ENCODE results near the gene GABPB1. TPM values are rescaled to one million over a fixed set of nuclear protein-coding genes. Genes with fewer than 3 reads are reported as not detected.

Gene GABPB1
- polyA plus RNA-seq, 3 donors = 12.9 to 15.1 (median 14.9) TPM

GRCh38 chr15:50250760-50251394 lies 104.1 kb downstream of the GABPB1 start:
- H3K4me1 Mint-ChIP-seq = peaks cover 27% of the 10 kb centered on the region
- no peak overlapping the region for H3K4me3 Mint-ChIP-seq
- peaks cover 0 to 3% (median 0%) of the 10 kb centered on the region in 3 donors for H3K27me3 Mint-ChIP-seq (ENCODE audit: low read depth in 3 of 3)
- H3K9ac ChIP-seq (ENCODE audit: insufficient read depth, low read length, poor library complexity, severe bottlenecking) = no peak overlapping the region
- no peak overlapping the region for H2AFZ ChIP-seq (ENCODE audit: insufficient read depth, low read depth, low read length, poor library complexity, severe bottlenecking)
- no peaks in the 10 kb centered on the region for H3K36me3 Mint-ChIP-seq
- no peak overlapping the region for H3K27ac Mint-ChIP-seq
- H3K27ac ChIP-seq (ENCODE audit: low read depth in 1 of 2, low read length in 2 of 2) = no peak overlapping the region
- no peak overlapping the region for H3K4me2 ChIP-seq (replicated peaks; ENCODE audit: extremely low read depth, low read length, poor library complexity, severe bottlenecking)
- H3K9me3 ChIP-seq (replicated peaks in 1 of 2; ENCODE audit: control insufficient read depth in 1 of 2, insufficient read depth in 1 of 2, low read length in 2 of 2) = no peaks in the 10 kb centered on the region
- H3K79me2 ChIP-seq (ENCODE audit: insufficient read depth, low read length) = no peaks in the 10 kb centered on the region
- DNase-seq = no peak
- peaks cover 18 to 25% of the 10 kb centered on the region in 2 donors for H3K4me1 ChIP-seq (ENCODE audit: control insufficient read depth in 1 of 2, insufficient read depth in 2 of 2, low read length in 2 of 2)
- 92% methylated on average over 3 of the region's 6 CpGs for WGBS (ENCODE audit: insufficient coverage)
- TF ChIP-seq CTCF (IDR thresholded peaks at IDR 0.05) = no peak
- no peaks in the 10 kb centered on the region for H4K20me1 ChIP-seq (ENCODE audit: insufficient read depth, low read length)
- no peaks in the 10 kb centered on the region for H3K9me3 Mint-ChIP-seq
- intact Hi-C loops (cut with micrococcal nuclease) = no loop called here
- no peaks in the 10 kb centered on the region for H3K27me3 ChIP-seq (ENCODE audit: control insufficient read depth in 2 of 2, insufficient read depth in 2 of 2, low read length in 2 of 2)
- no peak overlapping the region for H3K4me3 ChIP-seq (replicated peaks in 1 of 3; ENCODE audit: low read depth in 2 of 3, low read length in 3 of 3)
- no peaks in the 10 kb centered on the region for H3K36me3 ChIP-seq (replicated peaks in 1 of 2; ENCODE audit: control insufficient read depth in 1 of 2, insufficient read depth in 2 of 2, low read length in 2 of 2)

DNA sequence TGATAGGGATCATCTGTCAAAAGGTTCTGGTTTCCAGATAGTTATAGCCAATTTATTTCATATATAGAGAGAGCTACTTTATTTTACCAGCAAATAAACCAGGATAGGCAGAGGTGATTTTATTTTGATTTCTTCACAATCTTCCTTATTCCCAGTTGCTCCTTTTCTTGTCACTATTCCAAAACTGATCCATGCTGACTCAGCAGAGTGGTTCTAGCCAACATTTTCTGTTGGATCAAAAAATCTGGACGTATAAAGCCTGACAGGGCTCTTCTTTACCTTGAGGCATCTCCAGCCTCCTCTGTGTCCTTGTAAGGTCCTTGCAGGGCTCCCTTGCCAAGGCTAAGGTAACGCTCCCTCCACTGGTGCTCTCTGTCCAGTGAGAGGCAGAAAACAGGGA lies 105.3 kb downstream of the GABPB1 start:
- Histone ChIP-seq H3K79me2 (ENCODE audit: insufficient read depth, low read length) (no peaks in the 10 kb centered on the region), H4K20me1 (ENCODE audit: insufficient read depth, low read length) (no peaks in the 10 kb centered on the region), H3K27ac (ENCODE audit: low read depth in 1 of 2, low read length in 2 of 2) (no peak overlapping the region), H3K4me2 (replicated peaks; ENCODE audit: extremely low read depth, low read length, poor library complexity, severe bottlenecking) (no peak overlapping the region), H2AFZ (ENCODE audit: insufficient read depth, low read depth, low read length, poor library complexity, severe bottlenecking) (peak overlapping the region; percentile 90), H3K27me3 (ENCODE audit: control insufficient read depth in 2 of 2, insufficient read depth in 2 of 2, low read length in 2 of 2) (no peaks in the 10 kb centered on the region), H3K4me3 (replicated peaks in 1 of 3; ENCODE audit: low read depth in 2 of 3, low read length in 3 of 3) (no peak overlapping the region), H3K36me3 (replicated peaks in 1 of 2; ENCODE audit: control insufficient read depth in 1 of 2, insufficient read depth in 2 of 2, low read length in 2 of 2) (no peaks in the 10 kb centered on the region), H3K4me1 (ENCODE audit: control insufficient read depth in 1 of 2, insufficient read depth in 2 of 2, low read length in 2 of 2) (peaks cover 18 to 25% of the 10 kb centered on the region in 2 donors), H3K9ac (ENCODE audit: insufficient read depth, low read length, poor library complexity, severe bottlenecking) (no peak overlapping the region), H3K9me3 (replicated peaks in 1 of 2; ENCODE audit: control insufficient read depth in 1 of 2, insufficient read depth in 1 of 2, low read length in 2 of 2) (no peaks in the 10 kb centered on the region)
- Mint-ChIP-seq H3K27ac (no peak overlapping the region), H3K36me3 (no peaks in the 10 kb centered on the region), H3K4me1 (peaks cover 26% of the 10 kb centered on the region), H3K4me3 (no peak overlapping the region), H3K27me3 (ENCODE audit: low read depth in 3 of 3) (peaks cover 0 to 3% (median 0%) of the 10 kb centered on the region in 3 donors), H3K9me3 (no peaks in the 10 kb centered on the region)
- 89% methylated on average over 2 of the region's 2 CpGs for WGBS (ENCODE audit: insufficient coverage)
- intact Hi-C loops (cut with micrococcal nuclease) = no loop called here
- TF ChIP-seq CTCF (IDR thresholded peaks at IDR 0.05) = no peak
- no peak for DNase-seq
